ENCODE measurements around the gene EIF3I. TPM values are rescaled to one million over a fixed set of nuclear protein-coding genes. Genes with fewer than 3 reads are reported as not detected.
"Not testable (repeated sequence)": the region's sequence is repeated elsewhere in the genome, so short reads cannot be mapped to it uniquely, and the experiment has no call there.

The EIF3I gene
- total RNA-seq, 1 experiment from 2014 or later = 682 TPM

- no peak for DNase-seq (ENCODE audit: low read depth)
These were observed 10.5 kb downstream of the EIF3I start for GRCh38 chr1:32232558-32233304.

DNA sequence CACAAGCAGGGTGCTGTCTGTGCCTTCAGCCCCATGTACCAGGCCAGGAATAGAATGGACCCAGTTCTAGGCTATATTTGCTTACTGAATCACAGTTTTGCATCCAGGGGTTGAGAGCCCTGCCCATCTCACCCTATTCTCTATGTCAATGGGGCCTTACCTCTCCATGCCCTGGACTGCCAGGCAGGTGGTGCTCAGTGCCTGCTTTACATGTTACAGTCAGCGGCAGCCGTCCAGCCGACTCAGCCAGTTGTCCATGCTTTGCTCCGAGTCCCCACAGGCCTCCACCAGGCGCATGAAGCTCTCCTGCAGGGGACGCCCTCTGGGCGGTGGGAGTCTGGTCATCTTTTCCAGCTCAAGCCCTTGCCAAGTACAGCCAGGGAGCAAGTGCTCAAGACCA lies 12.6 kb downstream of the EIF3I start:
- no peak for DNase-seq (ENCODE audit: low read depth)

GRCh38 chr1:32239337-32239736 lies 17.1 kb downstream of the EIF3I start:
- DNase-seq (ENCODE audit: low read depth) = no peak

DNA sequence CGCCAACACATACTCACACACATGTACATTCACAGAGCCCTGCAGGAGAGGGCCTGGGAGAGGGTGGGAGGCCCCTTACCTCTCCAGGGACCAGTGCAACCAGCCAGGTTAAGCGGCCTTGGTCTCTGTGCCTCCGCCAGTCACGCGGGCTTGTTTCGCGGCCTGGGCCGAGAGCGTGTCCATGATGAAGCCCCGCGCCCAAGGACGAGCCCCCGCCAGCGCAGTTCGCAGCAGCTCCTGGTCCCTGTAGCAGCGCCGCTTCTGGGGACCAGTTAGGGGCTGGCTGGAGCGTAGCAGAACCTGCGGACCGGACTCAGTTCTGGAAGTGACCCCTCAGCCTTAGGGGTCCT lies 17.6 kb downstream of the EIF3I start:
- no peak for DNase-seq (ENCODE audit: low read depth)

- peak; percentile 72 for DNase-seq (ENCODE audit: low read depth)
These were observed 18.1 kb downstream of the EIF3I start for GRCh38 chr1:32240140-32240951.

DNA sequence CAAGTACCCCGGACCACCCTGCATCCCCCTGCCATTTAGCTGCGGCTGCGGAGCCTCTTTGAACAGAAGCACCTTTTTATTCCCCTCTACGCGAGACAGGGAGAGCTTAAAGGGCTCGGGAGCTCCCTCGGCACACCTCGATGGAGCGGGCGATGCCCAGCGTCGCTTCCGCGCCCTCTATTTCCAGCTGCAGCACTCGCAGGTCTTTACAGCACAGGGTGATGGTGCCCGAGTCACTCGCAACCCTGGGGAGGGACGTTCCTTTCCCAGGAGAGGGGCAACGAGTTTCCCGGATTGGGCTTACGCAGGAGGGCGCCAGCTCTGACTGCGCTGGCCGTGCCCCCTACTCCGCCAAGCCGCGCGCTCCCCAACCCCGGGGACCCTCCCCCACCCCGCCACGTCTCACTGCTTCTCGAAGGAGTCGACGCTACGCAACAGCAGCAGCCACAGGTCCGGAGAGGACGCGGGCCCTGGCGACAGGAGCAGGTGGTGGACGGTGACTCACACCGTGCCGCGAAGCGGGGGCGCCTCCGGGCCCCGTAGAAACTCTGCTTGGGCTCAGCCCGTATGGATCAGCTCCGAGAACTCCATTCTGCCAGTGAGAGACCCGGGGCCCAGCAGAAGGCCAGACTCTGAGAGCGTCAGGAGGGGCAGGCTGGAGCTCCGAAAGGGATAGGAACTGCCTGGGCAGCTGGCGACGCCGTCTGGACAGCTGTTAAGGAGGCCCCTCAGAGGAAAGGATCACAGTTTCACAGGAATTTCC lies 19.0 kb downstream of the EIF3I start:
- DNase-seq (ENCODE audit: low read depth) = peak; percentile 69

- DNase-seq (ENCODE audit: low read depth) = no peak
These were observed 20.2 kb downstream of the EIF3I start for GRCh38 chr1:32242341-32242851.

GRCh38 chr1:32246888-32247273 lies 24.7 kb downstream of the EIF3I start, which contains the start of gene FAM167B:
TSS of gene FAM167B (plus strand) at chr1:32247222. CDS start at chr1:32247422, 200 bp downstream.
- DNase-seq (ENCODE audit: low read depth) = no peak

DNA sequence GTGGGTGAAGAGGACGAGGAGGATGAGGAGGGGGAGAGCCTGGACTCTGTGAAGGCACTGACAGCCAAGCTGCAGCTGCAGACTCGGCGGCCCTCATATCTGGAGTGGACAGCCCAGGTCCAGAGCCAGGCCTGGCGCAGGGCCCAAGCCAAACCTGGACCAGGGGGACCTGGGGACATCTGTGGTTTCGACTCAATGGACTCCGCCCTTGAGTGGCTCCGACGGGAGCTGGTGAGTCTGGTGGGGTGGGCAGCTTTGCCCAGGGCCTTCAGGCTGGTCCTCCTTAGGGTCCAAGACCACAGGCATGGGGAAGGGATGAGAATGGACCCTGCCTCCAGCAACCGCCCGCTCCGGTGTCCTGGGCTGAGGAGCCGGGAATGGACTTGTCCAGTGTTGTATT lies 25.2 kb downstream of the EIF3I start:
- DNase-seq (ENCODE audit: low read depth) = no peak

DNA sequence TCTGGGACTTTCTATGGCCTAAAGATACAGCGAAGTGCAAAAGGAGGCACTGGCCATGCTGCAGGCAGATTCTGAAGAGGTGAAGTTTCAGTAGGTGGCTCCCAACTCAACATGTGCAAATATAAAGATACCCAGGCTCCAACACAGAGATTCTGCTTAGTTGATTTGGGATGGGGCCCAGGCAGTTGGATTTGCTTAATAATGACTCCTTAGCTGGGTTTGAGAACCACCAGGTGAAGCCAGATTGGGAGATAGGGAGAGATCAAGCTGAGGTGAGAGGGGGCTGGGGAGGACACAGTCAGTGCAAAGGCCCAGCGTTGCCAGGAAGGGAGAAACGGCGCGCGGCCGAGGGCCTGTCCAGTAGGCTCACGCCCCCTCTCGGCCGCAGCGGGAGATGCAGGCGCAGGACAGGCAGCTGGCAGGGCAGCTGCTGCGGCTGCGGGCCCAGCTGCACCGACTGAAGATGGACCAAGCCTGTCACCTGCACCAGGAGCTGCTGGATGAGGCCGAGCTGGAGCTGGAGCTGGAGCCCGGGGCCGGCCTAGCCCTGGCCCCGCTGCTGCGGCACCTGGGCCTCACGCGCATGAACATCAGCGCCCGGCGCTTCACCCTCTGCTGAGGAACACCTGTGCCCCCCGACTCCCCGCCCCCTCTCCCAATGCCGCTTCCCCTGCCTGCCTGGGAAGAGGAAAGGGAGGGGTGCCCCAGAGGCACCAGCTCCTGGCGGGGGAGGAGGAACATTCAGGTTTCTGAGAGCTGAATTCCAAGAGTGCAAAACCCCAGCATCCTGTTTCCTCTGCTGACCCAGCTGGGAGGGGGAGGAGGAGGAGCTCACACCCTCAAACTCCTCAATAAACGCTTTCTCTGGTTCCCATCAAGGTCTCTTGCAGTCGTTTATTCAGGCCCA lies 26.0 kb downstream of the EIF3I start:
- peak; percentile 79 for DNase-seq (ENCODE audit: low read depth)

DNA sequence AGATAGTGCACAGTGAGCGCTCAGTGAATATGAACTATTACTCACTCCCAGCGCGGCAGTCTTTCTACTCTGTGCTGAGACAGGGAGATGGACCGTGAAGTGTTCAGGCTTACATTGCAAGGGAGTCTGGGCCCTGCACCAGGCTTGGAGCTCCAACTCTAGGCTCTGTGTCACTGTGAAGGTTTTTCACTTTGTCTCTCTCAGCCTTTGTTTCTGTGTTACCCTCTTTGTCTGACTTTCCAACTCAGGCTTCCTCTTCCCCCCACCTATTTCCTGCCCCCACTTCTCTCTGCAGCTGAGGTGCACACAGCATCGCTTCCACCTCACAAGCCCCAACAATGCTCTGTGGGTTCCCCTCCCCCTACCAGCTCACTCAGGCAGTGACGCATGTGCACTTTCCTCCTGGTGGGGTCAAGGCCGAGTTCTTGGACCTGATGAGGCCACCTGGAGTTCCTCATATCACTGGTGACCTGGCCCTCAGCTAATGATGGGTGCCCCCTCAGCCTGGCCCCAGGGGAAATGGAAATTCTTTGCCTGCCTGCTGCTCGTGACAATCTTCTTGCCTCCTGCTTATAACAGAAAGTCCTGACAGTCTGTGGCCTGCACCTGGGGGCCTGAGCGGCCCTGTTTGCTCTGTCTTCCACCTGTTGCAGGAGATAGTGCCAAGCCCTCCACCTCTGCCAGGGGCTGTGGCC lies 27.8 kb downstream of the EIF3I start:
- DNase-seq (ENCODE audit: low read depth) = peak; percentile 37

- DNase-seq (ENCODE audit: low read depth) = no peak
These were observed 28.9 kb downstream of the EIF3I start, which contains the start of gene LCK for GRCh38 chr1:32250893-32251716. TSS of gene LCK (plus strand) at chr1:32251265. CDS start at chr1:32274330, 23,065 bp downstream.

DNA sequence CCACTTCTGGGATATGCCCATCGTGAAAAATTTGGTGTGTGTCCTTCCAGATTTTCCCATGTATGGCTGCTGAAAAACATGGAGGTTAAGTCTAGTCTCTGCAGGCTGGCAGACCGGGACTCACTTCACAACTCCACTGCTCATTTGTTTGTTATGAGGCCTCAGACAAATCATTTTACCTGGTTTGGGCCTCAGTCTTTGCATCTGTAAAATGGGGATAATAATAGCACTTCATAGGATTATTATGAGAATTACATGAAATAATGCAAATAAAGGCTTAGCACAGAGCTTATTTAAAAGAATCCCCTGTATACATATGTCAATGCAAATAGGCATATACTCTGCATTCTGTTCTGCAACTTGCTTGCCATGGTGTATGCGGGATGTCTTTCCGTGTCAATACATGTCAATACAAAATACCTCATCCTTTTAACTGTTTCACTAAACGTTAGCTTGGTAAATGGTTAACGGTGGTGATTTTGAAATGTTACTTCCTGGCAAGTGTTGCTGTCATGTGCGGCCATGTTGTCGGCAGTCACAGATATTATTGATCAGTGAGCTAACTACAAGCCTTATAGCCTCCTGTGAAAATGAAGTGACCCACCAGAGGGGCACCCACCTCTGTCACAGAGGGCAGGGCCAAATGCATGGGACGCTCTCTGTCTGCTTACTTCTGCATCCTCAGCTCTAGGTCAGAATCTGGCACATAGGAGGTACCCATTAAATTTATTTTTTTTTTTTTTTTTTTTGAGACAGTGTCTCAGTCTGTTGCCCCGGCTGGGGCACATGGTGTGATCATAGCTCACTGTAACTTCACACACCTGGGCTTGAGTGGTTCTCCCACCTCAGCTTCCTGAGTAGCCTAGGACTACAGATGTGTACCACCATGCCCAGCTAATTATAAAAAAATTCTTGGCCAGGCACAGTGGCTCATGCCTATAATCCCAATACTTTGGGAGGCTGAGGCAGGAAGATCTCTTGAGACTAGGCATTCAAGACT lies 33.2 kb downstream of the EIF3I start:
- DNase-seq (ENCODE audit: low read depth) = no peak

- no peak for DNase-seq (ENCODE audit: low read depth)
These were observed 34.4 kb downstream of the EIF3I start for GRCh38 chr1:32256473-32257226.

GRCh38 chr1:32257227-32257508 lies 35.0 kb downstream of the EIF3I start:
- DNase-seq (ENCODE audit: low read depth) = no peak

- not testable (repeated sequence) for DNase-seq (ENCODE audit: low read depth)
These were observed 41.0 kb downstream of the EIF3I start for GRCh38 chr1:32263236-32263593.

DNA sequence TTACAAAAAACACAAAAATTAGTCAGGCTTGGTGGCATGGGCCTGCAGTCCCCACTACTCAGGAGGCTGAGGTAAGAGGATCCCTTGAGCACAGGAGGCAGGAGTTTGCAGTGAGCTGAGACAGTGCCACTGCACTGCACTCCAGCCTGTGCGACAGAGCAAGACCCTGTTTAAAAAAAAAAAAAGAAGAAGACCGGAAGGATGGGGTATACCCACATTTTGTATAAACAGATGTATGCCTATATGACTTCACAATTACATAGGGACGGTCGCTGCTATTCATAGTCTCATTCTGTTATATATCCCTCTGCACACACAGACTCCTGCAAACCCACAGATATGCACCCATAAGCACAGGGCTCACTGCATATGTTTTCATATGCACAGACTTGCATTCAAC lies 41.5 kb downstream of the EIF3I start:
- DNase-seq (ENCODE audit: low read depth) = no peak

DNA sequence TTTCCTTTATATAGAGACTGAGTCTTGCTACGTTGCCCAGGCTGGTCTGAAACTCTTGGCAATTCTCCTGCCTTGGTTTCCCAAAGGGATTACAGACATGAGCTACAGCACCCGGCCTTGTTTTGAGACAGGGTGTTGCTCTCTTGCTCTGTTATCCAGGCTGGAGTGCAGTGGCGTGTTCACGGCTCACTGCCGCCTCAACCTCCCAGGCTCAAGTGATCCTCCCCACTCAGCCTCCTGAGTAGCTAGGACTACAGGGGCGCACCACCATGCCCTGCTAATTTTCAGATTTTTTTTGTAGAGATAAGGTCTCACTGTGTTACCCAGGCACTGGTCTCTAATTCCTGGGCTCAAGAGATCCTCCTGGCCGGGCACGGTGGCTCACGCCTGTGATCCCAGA lies 43.6 kb downstream of the EIF3I start:
- DNase-seq (ENCODE audit: low read depth) = no peak
